Measurements from ENCODE around the gene SREBF2. TPM values are rescaled to one million over a fixed set of nuclear protein-coding genes. Genes with fewer than 3 reads are reported as not detected.

SREBF2 gene
- total and polyA plus RNA-seq, 2 of the 13 experiments (the other 11 are each of a cell fraction or from before 2014, with no cell fraction given), result 53.8 to 72.6 TPM

GRCh38 chr22:41946629-41947423 is 113.9 kb downstream of the SREBF2 start, which contains the start of gene CENPM (continued):
- no peak for TF ChIP-seq TRIM22 (IDR thresholded peaks at IDR 0.05)
- peak; percentile 44; the same call in 1 of the 2 replicates for TF ChIP-seq KMT2A (CRISPR knock-in tag; IDR thresholded peaks at IDR 0.05)
- no peak for TF ChIP-seq GTF2F1 (IDR thresholded peaks at IDR 0.05; ENCODE audit: low read length)
- TF ChIP-seq MTERF4 (CRISPR knock-in tag; IDR thresholded peaks at IDR 0.05), result 0 out of 2 replicates have a peak, but pooled peaks have one; percentile 50
- TF ChIP-seq ZIK1 (CRISPR knock-in tag; IDR thresholded peaks at IDR 0.05; ENCODE audit: borderline replicate concordance, low read depth), result peak; percentile 46; the same call in 1 of the 2 replicates
- no peak; the same call in 1 of the 2 replicates for TF ChIP-seq MLXIP (CRISPR knock-in tag; IDR thresholded peaks at IDR 0.05; ENCODE audit: borderline replicate concordance)
- TF ChIP-seq, protein P1, sequence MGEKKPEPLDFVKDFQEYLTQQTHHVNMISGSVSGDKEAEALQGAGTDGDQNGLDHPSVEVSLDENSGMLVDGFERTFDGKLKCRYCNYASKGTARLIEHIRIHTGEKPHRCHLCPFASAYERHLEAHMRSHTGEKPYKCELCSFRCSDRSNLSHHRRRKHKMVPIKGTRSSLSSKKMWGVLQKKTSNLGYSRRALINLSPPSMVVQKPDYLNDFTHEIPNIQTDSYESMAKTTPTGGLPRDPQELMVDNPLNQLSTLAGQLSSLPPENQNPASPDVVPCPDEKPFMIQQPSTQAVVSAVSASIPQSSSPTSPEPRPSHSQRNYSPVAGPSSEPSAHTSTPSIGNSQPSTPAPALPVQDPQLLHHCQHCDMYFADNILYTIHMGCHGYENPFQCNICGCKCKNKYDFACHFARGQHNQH (CRISPR knock-in tag; IDR thresholded peaks at IDR 0.05), result peak; percentile 60
- no peak for TF ChIP-seq AKAP8 (CRISPR knock-in tag; IDR thresholded peaks at IDR 0.05)
- TF ChIP-seq ZNF7 (CRISPR knock-in tag; IDR thresholded peaks at IDR 0.05), result no peak
- no peak for TF ChIP-seq MBD4 (IDR thresholded peaks at IDR 0.05; ENCODE audit: borderline replicate concordance, low read length)
- no peak for TF ChIP-seq NCOR1 (IDR thresholded peaks at IDR 0.05; ENCODE audit: borderline replicate concordance, low read length)
- TF ChIP-seq PAWR (CRISPR knock-in tag; IDR thresholded peaks at IDR 0.05; ENCODE audit: borderline replicate concordance), result peak; percentile 86; the same call in 1 of the 2 replicates
- peak; percentile 12 for TF ChIP-seq ZBTB42 (CRISPR knock-in tag; IDR thresholded peaks at IDR 0.05)
- peak; percentile 96 for TF ChIP-seq NFYC (CRISPR knock-in tag; IDR thresholded peaks at IDR 0.05)
- TF ChIP-seq SP5 (CRISPR knock-in tag; IDR thresholded peaks at IDR 0.05; ENCODE audit: borderline replicate concordance, low read depth), result peak; percentile 36; the same call in 1 of the 2 replicates
- TF ChIP-seq TARDBP (CRISPR knock-in tag; IDR thresholded peaks at IDR 0.05), result peak; percentile 55; the same call in 1 of the 2 replicates
- TF ChIP-seq, protein P2, sequence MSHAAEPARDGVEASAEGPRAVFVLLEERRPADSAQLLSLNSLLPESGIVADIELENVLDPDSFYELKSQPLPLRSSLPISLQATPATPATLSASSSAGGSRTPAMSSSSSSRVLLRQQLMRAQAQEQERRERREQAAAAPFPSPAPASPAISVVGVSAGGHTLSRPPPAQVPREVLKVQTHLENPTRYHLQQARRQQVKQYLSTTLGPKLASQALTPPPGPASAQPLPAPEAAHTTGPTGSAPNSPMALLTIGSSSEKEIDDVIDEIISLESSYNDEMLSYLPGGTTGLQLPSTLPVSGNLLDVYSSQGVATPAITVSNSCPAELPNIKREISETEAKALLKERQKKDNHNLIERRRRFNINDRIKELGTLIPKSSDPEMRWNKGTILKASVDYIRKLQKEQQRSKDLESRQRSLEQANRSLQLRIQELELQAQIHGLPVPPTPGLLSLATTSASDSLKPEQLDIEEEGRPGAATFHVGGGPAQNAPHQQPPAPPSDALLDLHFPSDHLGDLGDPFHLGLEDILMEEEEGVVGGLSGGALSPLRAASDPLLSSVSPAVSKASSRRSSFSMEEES (CRISPR knock-in tag; IDR thresholded peaks at IDR 0.05), result peak; percentile 66; the same call in 1 of the 2 replicates
- peak; percentile 56 for TF ChIP-seq THAP11 (CRISPR knock-in tag; IDR thresholded peaks at IDR 0.05)
- no peak for TF ChIP-seq ZFP1 (CRISPR knock-in tag; IDR thresholded peaks at IDR 0.05)
- TF ChIP-seq ZNF782 (CRISPR knock-in tag; IDR thresholded peaks at IDR 0.05; ENCODE audit: borderline replicate concordance), result 0 out of 2 replicates have a peak, but pooled peaks have one; percentile 63
- TF ChIP-seq KDM4B (CRISPR knock-in tag; IDR thresholded peaks at IDR 0.05), result no peak
- peak; percentile 69 for TF ChIP-seq PHF8 (CRISPR knock-in tag; IDR thresholded peaks at IDR 0.05)
- no peak for TF ChIP-seq ZNF460 (CRISPR knock-in tag; IDR thresholded peaks at IDR 0.05; ENCODE audit: borderline replicate concordance)

Data from HepG2 (cell line).